ENCODE results near the gene CEACAM19.
"Not testable (repeated sequence)": the region's sequence is repeated elsewhere in the genome, so short reads cannot be mapped to it uniquely, and the experiment has no call there.

The CEACAM19 gene, protein sequence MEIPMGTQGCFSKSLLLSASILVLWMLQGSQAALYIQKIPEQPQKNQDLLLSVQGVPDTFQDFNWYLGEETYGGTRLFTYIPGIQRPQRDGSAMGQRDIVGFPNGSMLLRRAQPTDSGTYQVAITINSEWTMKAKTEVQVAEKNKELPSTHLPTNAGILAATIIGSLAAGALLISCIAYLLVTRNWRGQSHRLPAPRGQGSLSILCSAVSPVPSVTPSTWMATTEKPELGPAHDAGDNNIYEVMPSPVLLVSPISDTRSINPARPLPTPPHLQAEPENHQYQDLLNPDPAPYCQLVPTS

DNA sequence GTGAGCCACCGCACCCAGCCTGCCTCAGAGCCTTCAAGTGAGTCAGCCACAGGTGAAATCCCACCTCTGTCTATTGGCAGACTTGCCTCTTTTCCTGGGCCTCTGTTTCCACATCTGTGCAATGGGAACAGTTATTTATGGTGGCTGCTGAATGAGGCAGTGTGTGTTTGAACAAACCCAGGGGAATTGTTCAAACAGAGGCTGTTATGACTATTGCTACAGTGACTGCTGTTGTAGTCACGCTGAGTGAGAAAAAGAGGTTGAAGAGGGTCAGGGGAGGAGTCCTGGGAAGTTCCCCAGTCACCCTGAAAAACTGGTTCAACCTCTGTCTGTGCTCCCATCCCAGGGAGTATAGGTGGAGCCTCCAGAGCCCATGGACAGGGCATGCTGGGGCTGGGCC, at the start of gene CEACAM19:
CEACAM19 (plus strand) TSS at position 83 of the 400 bp plus-strand sequence. CDS start 450 bp downstream, outside the sequence.
- peak; percentile 8 for DNase-seq

DNA sequence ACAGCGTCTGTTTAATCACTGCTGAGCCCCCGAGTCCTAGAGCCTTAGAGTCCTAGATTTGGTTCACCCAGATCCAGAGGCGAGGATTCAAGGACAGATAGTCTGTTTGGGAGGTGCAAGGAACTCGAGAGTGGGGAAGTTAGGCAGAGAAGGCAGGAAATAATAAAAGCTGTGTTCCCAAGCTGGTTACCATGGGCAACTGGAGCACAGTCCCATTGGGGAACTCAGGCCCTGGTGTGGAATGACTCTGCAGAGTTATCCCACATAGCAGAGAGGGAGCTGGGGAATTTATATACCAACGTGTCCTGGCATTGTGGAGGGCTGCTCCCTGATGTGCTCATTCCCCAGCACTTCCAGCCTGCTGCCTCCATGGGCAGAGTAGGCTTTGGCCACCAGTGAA, 48.2 kb upstream of the CEACAM19 start:
- no peak for DNase-seq

DNA sequence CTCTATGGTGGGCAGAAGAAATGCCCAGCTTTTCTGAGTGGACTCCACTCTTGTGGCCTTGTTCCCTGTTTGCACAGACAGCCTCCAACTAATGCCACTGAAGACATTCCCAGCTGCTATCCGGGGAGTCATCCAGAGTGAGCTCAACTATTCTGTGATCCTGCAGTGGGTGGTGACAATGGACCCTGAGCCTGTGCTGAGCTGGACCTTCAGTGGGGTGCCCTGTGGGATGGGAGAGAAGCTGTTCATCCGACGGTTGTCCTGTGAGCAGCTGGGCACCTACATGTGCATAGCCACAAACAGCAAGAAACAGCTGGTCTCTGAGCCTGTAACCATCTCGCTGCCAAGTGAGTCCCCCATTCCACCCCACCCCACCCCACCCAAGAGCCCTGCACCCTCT, 47.7 kb upstream of the CEACAM19 start:
- DNase-seq = no peak

DNA sequence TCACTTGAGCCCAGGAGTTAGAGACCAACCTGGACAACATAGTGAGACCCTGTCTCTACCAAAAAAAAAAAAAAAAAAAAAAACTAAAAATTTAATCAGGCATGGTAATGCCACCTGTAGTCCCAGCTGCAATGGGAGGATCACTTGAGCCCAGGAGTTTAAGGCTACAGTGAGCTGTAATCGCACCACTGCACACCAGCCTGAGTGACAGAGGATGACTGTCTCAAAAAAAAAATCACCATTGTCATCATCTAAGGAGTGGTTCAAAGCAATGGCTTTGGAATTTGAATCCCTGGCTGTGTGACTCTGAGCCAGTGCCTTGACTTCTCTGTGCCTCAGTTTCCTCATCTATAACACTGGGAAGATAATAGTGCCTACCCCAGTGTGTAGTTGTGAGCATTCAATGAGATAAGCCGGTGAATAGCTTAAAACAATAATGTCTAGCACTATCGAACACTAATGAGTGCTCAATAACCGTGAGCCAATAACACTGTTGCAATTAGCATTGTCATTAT, 46.4 kb upstream of the CEACAM19 start:
- DNase-seq = no peak

DNA sequence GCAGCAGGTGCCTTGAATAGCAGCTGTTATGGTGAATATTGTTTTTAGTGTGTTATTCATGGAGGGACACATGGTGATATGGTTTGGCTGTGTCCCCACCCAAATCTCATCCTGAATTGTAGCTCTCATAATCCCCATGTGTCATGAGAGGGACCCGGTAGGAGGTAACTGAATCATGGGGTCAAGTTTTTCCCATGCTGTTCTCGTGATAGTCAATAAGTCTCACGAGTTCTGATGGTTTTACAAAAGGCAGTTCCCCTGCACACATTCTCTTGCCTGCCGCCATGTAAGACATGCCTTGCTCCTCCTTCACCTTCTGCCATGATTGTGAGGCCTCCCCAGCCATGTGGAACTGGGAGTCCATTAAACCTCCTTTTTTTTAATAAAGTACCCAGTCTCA, 45.6 kb upstream of the CEACAM19 start:
- DNase-seq = not testable (repeated sequence)

DNA sequence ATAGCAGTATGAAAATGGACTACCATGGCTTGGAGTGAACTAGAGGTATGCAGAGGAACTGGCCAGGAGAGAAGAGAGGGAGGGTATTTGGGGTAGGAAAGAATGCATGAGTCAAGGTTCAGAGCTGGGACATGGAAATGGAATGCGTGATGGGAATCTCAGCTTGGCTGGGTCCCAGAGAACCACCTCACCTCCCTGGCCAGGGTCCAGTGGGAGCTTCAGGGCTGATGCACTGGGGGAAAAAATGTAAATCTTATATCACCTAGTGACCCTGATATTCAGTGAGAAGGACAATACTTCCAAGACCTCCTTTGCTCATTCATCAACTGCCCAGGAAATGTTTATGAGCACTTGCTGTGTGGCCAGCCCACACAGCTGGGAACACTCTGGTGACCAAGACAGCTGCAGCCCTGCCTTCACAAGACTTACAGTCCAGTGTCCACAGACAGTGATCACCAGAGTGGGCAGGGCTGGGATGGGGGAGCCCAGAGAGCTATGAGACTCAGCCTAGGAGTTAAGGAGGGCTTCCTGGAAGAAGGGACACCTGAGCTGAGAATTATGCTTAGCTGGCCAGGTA, 45.1 kb upstream of the CEACAM19 start:
- no peak for DNase-seq

DNA sequence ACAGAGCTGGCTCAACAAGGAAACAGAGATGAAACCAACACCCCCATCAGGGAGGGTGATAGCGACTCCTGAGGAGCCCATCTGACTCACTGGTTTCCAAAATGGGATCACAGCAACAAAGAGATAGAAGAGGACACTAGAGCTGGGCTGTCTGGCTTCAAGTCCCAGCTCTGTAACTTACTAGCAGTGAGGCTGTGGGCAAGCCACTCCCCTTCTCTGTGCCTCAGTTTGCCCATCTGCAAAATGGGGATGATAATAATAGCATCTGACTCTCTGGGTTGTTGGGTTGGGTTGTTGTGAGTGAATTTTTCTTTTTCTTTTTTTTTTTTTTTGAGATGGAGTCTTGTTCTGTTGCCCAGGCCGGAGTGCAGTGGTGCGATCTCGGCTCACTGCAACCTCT, 43.7 kb upstream of the CEACAM19 start:
- DNase-seq = no peak

DNA sequence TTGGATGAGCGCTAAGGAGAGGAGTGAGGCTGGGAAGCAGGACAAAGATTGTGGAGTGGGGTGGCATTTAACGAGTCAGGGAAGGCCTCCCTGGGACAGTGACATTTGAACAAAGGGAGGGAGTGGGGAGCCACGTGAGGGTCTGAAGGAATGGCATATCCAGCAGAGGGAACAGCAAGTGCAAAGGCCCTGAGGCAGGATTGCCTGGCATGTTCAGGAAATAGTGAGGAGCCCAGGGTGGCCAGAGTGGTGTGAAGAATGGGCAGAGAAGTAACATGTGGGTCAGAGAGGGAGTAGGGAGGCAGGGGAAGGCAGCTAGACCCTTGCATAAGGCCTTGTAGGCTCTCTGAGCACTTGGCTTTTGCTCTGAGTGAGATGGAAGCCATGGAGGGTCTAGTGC, 42.5 kb upstream of the CEACAM19 start:
- DNase-seq = no peak

DNA sequence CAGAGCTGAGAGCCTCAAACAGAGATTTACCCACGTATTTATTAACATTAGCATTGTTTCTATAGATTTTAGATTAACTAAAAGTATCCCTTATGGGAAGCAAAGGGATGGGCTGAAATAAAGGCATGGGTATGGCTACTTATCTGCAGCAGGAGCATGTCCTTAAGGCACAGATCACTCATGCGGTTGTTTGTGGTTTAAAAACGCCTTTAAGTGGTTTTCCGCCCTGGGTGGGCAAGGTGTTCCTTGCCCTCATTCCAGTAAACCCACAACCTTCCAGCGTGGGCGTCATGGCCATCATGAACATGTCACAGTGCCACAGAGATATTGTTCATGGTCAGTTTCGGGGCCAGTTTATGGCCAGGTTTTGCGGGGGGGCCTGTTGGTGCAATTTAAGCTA, 39.7 kb upstream of the CEACAM19 start:
- DNase-seq = not testable (repeated sequence)

DNA sequence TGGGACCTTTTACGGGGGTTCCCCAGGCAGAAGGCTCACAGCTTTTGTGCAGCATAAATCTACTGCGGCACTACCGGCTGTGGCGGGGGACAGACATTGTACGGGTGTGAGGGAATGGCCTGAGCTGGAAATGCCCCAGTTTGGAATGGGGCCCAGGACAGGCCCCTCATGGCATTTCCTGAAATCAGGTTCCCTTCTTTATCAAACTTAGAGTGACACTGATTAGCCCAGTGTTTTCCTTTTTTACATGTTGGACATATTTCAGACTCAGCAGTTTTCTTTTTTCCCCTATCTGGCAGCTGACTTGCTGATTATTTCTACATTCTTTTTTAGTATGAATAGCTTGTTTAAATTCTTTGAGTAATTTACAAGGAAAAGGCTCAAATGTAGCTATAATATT, 37.2 kb upstream of the CEACAM19 start:
- not testable (repeated sequence) for DNase-seq

DNA sequence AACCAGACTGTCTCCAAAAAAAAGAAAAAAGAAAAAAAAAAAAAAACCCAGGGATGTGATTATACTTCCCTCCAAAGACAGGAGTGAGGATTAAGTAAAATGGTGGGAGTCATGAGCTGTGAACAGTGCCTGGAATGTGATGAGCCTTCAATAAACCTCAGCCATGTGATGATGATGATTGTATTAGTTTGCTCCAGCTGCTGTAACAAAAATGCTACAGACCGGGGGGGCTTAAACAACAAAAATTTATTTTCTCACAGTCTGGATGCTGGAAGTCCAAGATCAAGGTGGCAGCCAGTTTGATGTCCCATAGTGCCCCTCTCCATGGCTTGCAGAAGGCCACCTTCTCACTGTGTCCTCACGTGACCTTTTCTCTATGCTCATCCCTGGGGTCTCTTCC, 36.5 kb upstream of the CEACAM19 start:
- no peak for DNase-seq

DNA sequence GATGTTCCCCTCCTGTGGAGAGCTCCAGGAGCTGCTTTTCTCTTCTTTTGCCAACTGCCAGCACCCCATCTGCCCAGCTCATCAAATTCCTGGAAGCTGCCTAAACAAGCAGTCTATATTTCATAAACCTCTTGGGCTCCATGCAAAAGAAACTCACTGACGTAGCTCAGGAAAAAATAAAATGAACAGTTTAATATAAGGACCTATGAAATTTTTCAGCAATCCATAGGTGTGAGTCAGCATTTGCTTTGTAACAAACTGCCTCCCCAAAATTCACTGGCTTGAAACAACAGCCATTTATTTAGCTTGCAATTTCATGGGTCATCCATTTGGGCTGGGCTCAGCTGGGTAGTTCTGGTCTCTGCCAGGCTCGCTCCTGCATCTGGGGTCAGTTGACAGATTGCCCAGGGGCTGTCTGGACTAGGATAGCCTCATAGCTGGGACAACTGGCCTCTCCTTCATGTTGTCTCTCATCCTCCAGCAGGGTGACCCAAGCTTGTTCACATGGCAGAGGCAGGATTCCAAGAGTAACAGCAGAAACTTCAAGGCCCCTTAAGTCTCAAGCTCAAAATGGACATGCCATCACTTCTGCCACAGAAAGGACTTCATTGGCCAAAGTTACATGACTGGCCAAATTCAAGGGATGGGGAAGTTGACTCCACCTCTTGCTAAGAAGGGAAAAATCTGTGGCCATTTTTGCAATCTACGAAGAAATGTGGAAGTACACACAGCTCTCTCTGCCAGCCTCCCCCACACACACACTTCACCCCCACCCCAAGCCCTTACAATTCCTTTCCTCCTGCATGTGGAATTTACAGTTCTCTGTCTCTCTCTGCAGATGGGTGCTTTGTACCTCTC, 35.5 kb upstream of the CEACAM19 start:
- no peak for DNase-seq

DNA sequence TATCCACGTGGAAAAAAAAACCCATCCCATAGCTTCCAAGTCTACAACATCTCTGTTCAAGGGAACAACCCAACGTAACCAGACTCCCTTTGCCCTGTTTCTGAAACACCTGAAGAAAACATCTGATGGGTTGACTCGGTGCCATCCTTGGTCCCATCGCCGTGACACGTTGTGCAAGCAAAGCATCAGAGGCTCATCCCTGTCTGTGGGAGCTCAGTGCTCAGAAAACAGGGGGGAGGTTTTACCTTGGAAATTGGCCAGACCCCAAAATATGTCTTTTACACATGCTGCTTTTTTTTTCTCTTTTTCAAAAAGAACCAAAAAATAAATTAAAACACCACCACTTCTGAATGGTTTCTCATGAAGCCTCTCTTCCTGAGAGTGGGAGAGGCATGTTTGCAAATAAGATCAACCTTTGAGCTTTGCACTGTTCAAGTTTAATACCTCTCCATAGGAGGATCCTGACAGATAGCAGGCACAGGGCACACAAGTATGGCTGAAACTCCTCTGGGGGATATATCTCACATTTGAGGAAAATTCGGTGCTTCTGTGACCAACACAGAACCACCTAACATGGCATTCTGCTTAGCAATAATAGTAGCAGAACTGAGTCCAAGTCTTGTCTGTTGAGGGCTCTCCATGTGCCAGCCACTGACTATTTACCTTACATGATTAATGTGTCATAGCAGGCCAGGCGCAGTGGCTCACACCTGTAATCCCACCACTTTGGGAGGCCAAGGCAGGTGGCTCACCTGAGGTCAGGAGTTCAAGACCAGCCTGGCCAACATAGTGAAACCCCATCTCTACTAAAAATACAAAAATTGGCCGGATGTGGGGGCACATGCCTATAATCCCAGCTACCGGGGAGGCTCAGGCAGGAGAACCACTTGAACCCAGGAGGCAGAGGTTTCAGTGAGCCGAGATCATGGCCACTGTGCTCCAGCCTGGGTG, 34.6 kb upstream of the CEACAM19 start:
- no peak for DNase-seq

DNA sequence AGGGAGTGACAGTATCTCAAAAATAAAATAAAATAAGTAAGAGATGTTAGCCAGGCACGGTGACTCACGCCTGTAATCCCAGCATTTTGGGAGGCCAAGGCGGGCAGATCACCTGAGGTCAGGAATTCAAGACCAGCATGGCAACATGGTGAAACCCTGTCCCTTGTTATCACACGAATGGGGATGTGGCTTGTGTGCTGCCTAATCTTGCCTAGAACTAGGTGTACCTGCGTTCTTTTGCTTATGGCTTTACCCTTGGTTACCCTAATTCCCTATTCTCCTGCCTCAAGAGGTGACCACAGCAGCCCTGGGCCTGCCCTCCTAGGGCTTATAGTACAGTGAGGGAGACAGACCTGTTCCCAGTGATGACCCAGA, 33.9 kb upstream of the CEACAM19 start:
- DNase-seq = no peak

DNA sequence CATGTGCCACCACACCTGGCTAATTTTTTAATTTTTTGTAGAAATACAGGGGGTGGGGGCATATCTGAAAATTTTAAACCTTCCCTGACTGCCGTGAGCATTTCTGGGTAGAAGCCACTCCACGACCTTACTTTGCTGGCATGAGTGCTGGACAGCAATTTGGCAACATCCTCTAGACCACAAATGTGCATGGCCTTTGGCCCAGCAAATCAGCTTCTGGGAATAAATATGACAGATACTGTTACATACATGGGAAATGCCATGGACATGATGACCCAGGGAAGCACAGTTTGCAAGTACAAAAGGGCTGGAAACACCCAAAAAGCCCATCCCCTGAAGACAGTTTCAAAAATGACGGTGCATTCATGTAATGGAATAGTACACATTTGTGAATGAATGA, 30.8 kb upstream of the CEACAM19 start:
- no peak for DNase-seq

DNA sequence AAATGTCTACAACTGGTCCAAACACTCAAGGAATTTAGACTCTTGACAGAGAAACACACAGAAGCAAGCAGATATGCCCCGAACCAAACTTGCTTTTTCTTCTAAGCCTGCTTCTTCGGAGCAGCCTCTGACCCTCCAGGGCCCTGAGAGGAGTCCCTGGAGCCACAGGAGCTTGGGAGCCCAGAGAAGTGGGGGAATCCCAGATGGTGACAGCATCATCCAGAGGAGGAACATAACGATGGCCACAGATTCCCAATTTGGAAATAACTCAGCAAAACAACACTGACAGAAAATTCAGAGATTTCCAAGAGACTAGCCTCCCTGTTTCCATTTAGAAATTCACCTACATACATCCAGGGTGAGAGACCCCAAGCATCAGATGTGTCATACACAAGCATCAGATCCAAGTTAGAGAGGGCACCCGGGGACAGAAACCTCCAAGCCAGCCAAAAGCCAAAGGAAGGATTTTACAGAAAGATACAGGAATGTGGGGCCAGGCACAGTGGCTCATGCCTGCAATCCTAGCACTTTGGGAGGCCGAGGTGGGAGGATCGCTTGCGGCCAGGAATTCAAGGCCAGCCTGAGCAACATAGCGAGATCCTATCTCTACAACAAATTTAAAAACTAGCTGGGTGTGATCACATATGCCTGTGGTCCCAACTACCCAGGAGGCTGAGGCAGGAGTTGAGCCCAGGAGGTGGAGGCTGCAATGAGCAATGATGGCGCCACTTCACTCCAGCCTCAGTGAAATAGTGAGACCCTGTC, 29.6 kb upstream of the CEACAM19 start:
- no peak for DNase-seq

DNA sequence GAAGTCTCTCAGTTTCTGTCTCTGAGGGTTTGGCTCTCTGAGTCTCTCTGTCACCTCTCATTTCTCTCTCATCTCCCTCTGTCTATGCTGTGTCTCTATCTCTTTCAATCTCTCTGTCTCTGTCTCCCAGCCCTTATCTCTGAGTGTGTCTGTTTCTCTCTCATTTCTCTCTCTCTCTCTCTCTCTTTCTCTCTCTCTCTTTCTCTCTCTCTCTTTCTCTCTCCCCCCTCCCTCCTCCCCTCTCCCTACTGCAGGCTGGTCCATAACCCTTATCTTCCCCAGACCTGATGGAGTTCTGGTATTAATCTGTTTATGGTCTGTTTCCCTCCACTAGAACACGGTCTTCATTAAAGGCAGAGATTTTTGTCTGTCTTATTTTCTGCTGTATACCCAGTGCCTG, 28.9 kb upstream of the CEACAM19 start:
- DNase-seq = no peak

DNA sequence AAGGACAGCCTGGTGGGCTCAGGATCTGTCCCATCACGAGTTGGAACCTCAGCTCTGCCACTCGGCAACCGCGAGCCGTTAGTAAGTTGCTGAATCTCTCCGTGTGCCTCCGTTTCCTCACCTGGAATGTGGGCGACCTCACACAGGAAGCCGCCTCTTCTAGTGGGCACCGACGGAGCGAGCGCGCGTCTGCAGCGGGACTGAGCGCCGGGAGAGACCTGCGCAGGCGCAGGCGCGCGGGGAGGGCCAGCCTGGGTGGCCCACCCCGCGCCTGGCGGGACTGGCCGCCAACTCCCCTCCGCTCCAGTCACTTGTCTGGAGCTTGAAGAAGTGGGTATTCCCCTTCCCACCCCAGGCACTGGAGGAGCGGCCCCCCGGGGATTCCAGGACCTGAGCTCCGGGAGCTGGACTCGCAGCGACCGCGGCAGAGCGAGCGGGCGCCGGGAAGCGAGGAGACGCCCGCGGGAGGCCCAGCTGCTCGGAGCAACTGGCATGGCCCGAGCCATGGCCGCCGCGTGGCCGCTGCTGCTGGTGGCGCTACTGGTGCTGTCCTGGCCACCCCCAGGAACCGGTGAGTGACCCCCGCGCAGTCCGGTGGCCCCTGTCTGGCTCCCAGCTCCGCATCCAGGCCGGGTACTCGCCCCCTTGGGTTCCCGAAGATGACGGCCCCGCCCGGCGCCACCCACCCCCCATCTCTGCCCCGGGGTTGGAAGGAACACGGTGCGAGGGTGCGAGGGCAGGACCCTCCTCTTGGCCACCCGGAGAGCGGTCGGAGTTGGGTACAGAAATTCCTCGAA, 27.5 kb upstream of the CEACAM19 start, which contains the start of gene PVR:
PVR (plus strand) TSS at position 306 of the 797 bp plus-strand sequence; CDS start at position 493, 187 bp downstream.
- DNase-seq = peak; percentile 51

DNA sequence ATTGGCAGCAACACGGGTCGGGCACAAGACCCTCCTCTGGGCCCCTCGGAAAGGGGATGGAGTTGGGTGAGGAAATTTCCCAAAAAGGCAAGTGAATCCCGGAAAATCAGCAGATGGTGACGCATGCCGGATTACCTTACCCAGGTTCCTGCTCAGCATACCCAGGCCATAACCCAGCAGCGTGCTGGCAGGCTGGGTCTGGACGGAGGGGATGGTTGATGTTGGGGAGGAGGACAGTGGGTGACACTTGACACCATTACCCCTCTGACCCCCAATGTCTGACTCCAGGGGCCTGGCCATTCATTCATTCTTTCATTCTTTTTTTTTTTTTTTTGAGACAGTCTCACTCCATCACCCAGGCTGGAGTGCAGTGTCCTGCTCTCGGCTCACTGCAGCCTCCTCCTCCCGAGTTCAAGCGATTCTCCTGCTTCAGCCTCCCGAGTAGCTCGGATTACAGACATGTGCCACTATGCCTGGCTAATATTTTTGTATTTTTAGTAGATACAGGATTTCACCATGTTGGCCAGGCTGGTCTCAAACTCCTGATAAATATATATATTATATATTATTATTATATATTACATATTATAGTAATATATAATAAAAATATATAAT, 26.8 kb upstream of the CEACAM19 start:
- DNase-seq = peak; percentile 36

DNA sequence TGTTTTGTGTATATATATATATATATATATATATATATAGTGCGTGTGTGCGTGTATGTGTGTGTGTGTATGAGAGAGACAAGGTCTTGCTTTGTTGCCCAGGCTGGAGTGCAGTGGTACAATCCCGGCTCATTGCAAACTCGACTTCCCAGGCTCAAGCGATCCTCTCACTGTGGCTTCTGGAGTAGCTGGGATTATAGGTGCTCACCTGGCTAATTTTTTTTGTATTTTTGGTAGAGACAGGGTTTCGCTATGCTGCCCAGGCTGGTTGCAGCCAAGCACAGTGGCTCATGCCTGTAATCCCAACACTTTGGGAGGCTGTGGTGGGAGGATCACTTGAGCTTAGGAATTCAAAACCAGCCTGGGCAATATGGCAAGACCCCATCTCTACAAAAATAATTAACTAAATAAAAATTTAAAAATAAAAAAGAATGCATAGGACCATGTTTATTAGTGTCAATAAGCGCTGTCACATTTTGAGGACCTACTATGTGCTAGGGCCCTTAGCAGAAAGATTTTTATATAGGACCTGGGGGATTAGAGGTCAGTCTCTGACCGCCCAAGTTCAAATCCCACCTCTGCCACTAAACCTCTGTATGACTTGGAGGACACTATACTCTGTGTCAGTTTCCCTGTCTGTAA, 25.8 kb upstream of the CEACAM19 start:
- no peak for DNase-seq

All from NCI-H510A treated with DMSO at 0.1 percent for 48 hours (cell line).